HG03342 (cell line): ENCODE measurements around the gene EMD.

Source experiments
- ATAC-seq: cut with Tn5 transposase; IDR thresholded peaks from one replicate; pipeline ENCODE4 v1.9.1; 2021; ENCODE audit warnings: mild to moderate bottlenecking, moderate library complexity; ENCODE audit not compliant: unreplicated experiment

EMD gene

GRCh38 chrX:154355094-154355775, 23.9 kb upstream of the EMD start:
- no peak for ATAC-seq

- ATAC-seq = no peak
These were observed 23.3 kb upstream of the EMD start for GRCh38 chrX:154355776-154356140.

DNA sequence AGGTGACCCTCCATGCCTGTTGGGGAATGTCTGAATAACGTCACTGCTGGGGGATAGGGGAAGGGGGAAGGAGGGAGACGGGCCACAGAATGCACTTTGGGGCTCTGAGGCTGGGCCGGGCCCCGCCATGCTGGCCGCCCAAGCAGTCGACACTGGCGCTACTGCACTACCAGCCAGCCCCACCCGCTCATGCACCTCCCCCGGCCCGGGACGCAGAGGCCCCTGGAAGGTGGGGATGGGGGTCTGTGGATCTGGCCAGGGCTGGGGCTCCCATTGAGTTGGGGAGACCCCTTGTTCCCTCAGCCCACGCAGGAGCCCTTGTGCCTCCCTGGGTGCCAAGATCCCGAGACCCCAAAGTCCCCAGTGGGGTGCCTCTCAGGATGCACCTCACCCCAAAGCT, 22.5 kb upstream of the EMD start:
- no peak for ATAC-seq

- no peak for ATAC-seq
These were observed 21.9 kb upstream of the EMD start for GRCh38 chrX:154357205-154357604.

DNA sequence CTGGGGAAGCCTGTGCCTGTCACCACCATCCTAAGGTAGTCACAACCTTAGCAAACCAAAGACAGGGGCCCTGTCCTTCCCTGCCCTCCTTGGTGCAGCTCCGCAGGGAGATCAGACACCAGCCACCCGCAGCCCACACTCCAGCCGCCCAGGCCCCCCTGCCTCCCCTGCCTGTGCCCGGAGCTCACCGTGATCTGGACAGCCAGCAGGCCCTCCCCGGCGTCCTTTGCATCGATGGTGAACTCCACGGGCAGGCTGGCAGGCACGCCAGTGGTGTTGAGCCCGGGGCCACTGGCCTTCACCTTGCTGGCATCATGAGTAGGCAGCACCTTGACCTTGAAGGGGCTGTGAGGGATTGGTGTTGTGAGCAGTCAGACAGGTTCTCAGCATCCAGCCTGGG, 21.1 kb upstream of the EMD start:
- no peak for ATAC-seq

DNA sequence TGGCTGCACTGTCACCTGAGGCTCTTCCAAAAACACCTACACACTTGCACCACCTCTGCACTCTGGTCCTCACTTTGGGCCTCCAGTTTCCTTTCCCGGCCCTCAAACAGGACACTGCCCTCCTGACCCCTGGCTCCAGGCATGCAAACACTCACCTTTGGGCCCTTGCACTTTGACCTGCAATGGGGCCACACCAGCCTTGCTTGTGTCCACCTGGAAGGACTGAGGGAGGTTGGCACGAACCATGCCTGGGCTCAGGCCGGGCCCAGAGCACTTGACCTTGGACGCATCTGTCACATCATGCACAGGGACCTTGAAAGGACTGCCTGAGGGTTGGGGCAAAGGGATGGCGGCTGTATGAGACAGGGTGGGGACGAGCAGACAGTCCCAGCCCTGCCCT, 20.3 kb upstream of the EMD start:
- ATAC-seq = no peak

DNA sequence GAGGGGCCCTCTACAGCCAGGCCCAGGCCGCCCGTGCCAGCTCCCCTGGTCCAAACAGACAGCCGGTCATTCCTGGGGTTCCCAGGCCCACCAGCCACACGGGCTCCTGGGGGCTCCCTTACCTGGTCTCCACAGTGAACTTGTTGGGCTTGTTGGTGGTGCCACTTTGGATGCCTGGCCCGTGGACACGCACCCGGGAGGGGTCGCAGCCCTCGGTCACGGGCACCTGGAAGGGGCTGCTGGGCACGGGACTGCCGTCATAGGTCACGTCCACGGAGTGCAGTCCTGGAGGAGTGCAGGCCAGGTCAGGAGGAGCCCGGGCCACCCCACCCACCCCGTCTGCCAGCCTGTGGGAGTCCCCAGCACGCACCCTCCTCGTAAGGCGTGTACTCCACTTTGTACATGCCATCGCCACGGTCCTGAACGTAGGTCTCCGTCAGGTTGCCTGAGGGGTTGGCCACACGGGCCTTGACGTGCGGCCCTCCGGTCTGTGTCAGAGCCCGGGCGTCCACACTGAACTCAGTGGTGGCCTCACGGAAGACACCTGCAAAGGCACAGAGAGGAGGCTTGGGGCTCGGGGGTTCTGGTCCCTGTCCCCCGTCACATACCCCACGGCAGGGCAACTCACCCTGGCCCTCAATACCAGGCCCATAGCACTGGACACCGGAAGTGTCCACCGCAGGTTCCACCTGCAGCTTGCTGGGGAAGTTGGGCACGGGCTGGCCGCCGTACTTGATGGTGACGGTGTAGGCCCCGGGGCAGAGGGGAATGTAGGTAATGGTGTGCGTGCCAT, 19.5 kb upstream of the EMD start:
- ATAC-seq = no peak

DNA sequence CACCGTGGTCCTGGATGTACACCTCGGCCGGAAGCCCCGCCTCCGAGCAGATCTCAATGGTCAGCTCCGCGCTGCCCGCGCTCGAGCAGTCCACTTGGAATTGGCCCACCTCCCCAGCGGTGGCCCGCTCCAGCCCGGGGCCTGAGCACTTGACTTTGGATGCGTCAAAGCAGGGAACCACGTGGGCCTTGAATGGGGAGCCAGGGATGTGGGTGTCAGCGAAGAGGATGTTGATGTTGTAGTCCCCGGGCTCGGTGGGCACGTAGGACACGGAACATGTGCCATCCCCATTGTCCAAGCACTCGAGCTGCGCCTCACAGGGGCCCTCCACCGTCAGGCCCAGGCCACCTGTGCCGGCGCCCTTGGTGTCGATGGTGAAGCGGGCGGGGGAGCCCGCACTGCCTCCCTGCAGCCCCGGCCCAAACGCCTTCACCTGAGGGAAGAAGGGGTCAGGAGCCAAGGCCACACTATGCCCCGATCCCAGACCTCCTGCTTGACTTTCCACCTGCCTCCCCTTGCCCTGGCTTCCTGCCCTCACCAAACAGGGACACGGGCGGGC, 18.9 kb upstream of the EMD start:
- ATAC-seq = no peak

DNA sequence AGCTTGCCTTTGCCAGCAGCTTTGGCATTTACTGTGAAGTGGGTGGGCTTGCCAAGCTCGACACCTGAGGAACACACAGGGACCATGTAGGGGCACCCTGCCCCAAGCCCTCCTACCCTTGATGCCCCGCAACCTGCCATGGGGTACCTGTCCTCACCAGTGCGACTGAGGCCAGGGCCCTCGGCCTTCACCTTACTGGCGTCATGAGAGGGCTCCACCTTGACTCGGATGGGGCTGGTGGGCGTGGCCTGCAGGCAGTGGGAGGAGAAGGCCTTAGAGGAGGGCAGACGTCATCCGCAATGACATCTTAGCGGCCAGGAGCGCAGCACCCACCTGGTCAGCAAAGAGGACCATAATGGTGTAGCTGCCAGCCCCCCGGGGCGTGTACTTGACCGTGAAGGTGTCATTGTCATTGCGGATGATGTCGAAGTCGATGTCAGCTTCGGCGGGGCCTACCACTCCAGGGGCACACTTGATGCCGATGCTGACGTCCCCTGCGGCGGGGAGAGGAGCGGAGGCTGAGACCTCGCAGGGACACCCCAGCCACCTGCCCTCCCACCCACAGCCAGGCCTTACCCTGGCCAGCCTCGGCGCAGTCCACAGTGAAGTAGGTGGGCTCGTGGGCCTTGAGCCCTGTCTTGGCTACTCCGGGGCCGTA, 16.9 kb upstream of the EMD start:
- ATAC-seq = no peak

DNA sequence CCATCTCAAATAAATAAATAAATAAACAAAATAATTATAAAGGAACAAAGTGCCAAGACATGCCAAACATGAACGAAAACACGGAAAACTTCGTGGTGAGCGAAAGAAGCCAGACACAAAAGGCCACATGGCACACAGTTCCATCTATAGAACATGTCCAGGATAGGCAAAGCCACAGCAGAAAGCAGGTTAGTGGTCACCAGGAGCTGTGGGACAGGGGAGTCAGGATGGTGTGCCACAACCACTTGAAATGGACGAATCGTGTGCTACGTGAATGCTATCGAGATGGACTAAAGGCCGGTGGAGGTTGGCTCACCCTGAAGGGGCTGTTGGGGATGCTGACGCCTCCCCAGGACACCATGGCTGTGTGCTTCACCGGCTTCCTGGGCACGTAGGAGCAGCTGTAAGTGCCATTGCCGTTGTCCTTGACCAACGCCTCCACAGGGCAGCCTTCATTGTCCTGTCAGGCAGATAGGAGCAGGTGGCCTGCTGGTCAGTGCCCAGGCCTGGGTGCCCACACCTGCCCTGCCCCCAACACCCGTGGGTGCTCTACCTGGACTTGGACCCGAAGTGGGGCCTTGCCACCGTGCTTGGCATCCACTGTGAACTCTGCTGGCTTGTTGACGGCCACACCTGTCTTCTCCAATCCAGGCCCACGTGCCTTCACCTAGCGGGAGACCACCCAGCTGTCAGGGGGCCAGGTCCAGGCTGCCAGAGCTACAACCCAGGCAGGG, 15.2 kb upstream of the EMD start:
- no peak for ATAC-seq

- ATAC-seq = no peak
These were observed 14.0 kb upstream of the EMD start for GRCh38 chrX:154365052-154365600.

- no peak for ATAC-seq
These were observed 13.0 kb upstream of the EMD start for GRCh38 chrX:154365997-154366665.

DNA sequence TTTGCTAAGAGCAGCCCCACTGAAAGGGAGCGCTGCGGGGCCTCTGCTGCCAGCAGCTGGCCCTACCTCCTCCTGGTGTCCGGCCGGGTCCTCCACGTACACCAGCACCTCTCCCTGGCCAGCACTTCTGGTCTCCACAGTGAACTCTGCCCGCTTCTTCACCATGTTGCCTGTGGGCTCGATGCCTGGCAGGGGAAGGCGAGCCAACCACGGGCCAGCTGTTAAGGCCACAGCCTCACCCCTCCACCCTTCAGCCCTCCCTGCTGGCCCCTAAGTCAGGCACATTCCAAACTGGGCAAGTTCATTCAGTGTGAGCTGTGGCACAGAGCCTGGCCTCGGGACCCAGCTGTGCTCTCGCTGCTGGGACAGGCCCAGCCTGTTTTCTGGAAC, 12.4 kb upstream of the EMD start:
- ATAC-seq = no peak

DNA sequence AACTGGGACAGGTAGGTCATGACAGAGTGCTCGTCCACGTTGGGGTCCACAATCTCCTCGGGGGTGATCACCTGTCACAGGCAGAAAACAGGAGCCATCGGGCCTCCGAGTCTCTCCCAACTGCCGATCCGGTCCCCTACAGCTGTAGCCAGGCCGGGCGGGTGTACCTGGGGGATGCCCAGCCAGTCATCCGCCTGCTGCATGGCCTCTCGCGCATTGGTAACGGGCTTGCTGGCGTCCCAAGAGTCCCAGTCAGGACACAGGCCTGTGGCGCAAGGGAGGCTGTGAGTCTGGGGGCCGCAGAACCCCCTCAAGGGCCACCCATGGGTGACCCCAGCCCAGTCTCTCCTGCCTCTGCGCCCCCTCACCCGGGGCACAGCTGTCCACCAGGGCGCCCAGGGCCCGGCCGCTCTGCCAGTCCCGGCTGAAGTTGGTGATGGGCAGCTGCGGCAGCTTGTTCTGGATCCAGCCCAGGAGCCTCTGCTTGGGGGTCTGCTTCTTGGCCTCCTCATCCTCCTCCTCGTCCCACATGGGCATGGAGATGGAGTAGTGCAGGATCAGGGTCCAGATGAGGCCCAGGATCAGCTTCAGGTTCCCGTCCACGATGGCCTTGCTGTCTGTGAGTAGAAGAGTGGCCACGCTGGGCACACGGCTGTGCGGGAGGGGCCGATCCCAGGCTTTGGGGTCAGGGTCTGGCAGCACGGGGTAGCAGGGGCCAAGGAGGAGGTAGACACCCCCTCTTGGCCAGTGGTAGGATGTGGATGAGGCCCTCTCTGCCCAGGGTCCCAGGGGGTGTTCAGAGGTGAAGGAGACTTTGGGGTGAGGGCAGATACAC, 11.4 kb upstream of the EMD start:
- no peak for ATAC-seq

- no peak for ATAC-seq
These were observed 10.3 kb upstream of the EMD start for GRCh38 chrX:154368630-154369448.

- ATAC-seq = no peak
These were observed 9.4 kb upstream of the EMD start for GRCh38 chrX:154369449-154370299.

DNA sequence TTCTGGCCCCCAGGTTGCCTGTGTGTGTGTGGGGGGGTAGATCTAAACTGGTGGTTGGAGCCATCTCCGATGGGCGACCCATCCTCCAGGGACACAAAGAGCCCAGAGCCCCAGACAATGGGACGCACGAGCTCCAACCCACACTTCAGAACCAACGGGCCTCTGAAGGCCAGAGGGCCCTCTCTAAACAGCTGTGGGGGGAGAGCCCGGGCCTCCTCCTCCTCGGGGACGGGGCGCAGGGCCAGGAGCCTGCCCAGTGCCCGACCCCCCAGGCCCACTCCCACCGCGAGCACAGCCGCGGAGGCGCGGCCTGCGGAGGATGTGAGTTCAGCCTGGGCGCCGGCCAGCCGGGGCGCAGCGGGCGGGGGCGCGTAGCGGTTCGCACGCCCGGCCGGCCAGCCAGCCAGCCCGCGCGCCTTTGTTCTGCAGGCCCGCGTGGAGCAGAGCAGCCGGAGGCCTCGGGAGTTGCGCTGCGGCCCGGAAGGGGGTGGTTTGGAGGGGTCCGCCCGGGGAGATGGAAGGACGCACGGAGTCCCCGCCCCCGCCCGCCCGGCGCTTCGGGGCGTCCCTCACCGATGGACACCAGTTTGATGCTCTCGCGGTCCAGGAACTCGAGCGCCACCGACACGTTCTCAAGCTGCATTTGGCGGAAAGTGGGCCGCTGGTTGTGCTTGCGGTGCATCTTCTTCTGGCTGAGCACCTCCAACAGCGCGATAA, 8.6 kb upstream of the EMD start:
- no peak for ATAC-seq
